Measurements from ENCODE around the gene CADM1. TPM values are rescaled to one million over a fixed set of nuclear protein-coding genes. Genes with fewer than 3 reads are reported as not detected.

The CADM1 gene
- 455 TPM for total RNA-seq

GRCh38 chr11:115504276-115505158, at the start of gene CADM1:
Gene CADM1 (minus strand): TSS chr11:115504415.

Measured in camera-type eye (tissue), 1 donor.